PC-3 (cell line): ENCODE results near the gene SPACA4. TPM values are rescaled to one million over a fixed set of nuclear protein-coding genes. Genes with fewer than 3 reads are reported as not detected.

Experiments
- ATAC-seq: fragments of 200-7000 bp; cut with Tn5 transposase; 2 replicates; pipeline ENCODE4 v1.9.1; 2020; ENCODE audit warnings: mild to moderate bottlenecking, moderate library complexity
- BruUV-seq: library from RNA; stranded (reverse); fragments of 400-500 nt; replicated peaks from 2 replicates; lab custom pipeline; 2021; lab: Mats Ljungman, UMichigan
- CTCF ChIA-PET: fragments of 300-600 bp; sonication (Branson Sonifier 250); formaldehyde crosslinking; loops from one replicate; lab custom pipeline; 2022; ENCODE audit warnings: antibody characterized with exemption; lab: Charles Lee
- POLR2A ChIA-PET: fragments of 300-600 bp; sonication (Branson Sonifier 250); formaldehyde crosslinking; loops from one replicate; lab custom pipeline; 2022; ENCODE audit warnings: antibody characterized with exemption; ENCODE audit not compliant: unreplicated experiment; lab: Charles Lee
- DNase-seq: peaks from one replicate; pipeline ENCODE4 v3.0.0-alpha.2; 2015
- H2AFZ ChIP-seq: fragments of 300-600 bp; sonication (generic); 2 replicates; pipeline ENCODE4 v1.6.0; 2016; ENCODE audit warnings: antibody characterized with exemption, low read length
- H3F3A ChIP-seq: fragments of 300-600 bp; sonication (generic); one replicate; pipeline ENCODE4 v1.6.0; 2017; ENCODE audit warnings: antibody characterized with exemption, low read length, control low read depth, mild to moderate bottlenecking; ENCODE audit not compliant: unreplicated experiment
- H3K27ac ChIP-seq: fragments of 300-600 bp; sonication (generic); 2 replicates; pipeline ENCODE4 v1.5.1; 2016; ENCODE audit warnings: mild to moderate bottlenecking, low read length
- H3K27me3 ChIP-seq: fragments of 300-600 bp; sonication (generic); 2 replicates; pipeline ENCODE4 v1.6.1; 2016; ENCODE audit warnings: low read length, mixed read lengths
- H3K36me3 ChIP-seq: fragments of 300-600 bp; sonication (generic); 2 replicates; pipeline ENCODE4 v1.6.1; 2016; ENCODE audit warnings: low read depth, mixed run types, low read length, mixed read lengths
- H3K4me1 ChIP-seq: fragments of 300-600 bp; sonication (generic); 2 replicates; pipeline ENCODE4 v1.5.1; 2016; ENCODE audit warnings: low read length; ENCODE audit not compliant: insufficient read depth
- H3K4me2 ChIP-seq: fragments of 300-600 bp; sonication (generic); 2 replicates; pipeline ENCODE4 v1.6.0; 2016; ENCODE audit warnings: low read length
- H3K4me3 ChIP-seq: fragments of 300-600 bp; sonication (generic); 2 replicates; pipeline ENCODE4 v1.5.1; 2016; ENCODE audit warnings: mild to moderate bottlenecking, low read length, mixed read lengths
- H3K79me2 ChIP-seq: fragments of 300-600 bp; sonication (generic); 2 replicates; pipeline ENCODE4 v1.6.1; 2017; ENCODE audit warnings: low read length, mixed read lengths
- H3K9ac ChIP-seq: fragments of 300-600 bp; sonication (generic); 2 replicates; pipeline ENCODE4 v1.6.0; 2016; ENCODE audit warnings: mild to moderate bottlenecking, low read length
- H3K9me2 ChIP-seq: fragments of 300-600 bp; sonication (generic); replicated peaks from 2 replicates; pipeline ENCODE4 v1.6.1; 2016; ENCODE audit warnings: mixed run types, low read length, mixed read lengths
- H3K9me3 ChIP-seq: fragments of 300-600 bp; sonication (generic); 2 replicates; pipeline ENCODE4 v1.6.1; 2016; ENCODE audit warnings: low read length, mixed read lengths
- H4K20me1 ChIP-seq: fragments of 300-600 bp; sonication (generic); 2 replicates; pipeline ENCODE4 v1.6.1; 2016; ENCODE audit warnings: low read length, mixed read lengths
- EZH2 ChIP-seq: fragments of 300-600 bp; sonication (generic); IDR thresholded peaks from one replicate; pipeline ENCODE4 v1.6.1; 2017; ENCODE audit warnings: antibody characterized with exemption, mild to moderate bottlenecking, low read length; ENCODE audit not compliant: unreplicated experiment
- EZH2phosphoT487 ChIP-seq: fragments of 300-600 bp; sonication (generic); IDR thresholded peaks from 2 replicates; pipeline ENCODE4 v1.6.1; 2018; ENCODE audit warnings: mild to moderate bottlenecking, antibody characterized with exemption, low read length, borderline replicate concordance
- intact Hi-C: fragments of 100-400 bp; cut with micrococcal nuclease; formaldehyde crosslinking; loops from 2 replicates; pipeline ENCODE4 v1.9.0; 2023
- total RNA-seq: library from RNA; depleted of rRNA; stranded (reverse); fragments of >200 nt; gene quantifications from 2 replicates; pipeline ENCODE4 v1.2.3, GENCODE V29; 2014
- TF ChIP-seq, protein P1 (sequence below): fragments of 300-600 bp; sonication (generic); conservative IDR thresholded peaks from 2 replicates; pipeline ENCODE4 v1.5.1; 2017; ENCODE audit warnings: antibody characterized with exemption, low read depth, mild to moderate bottlenecking, low read length

SPACA4 gene
- total RNA-seq, 1 experiment from 2014 or later, result not detected

DNA sequence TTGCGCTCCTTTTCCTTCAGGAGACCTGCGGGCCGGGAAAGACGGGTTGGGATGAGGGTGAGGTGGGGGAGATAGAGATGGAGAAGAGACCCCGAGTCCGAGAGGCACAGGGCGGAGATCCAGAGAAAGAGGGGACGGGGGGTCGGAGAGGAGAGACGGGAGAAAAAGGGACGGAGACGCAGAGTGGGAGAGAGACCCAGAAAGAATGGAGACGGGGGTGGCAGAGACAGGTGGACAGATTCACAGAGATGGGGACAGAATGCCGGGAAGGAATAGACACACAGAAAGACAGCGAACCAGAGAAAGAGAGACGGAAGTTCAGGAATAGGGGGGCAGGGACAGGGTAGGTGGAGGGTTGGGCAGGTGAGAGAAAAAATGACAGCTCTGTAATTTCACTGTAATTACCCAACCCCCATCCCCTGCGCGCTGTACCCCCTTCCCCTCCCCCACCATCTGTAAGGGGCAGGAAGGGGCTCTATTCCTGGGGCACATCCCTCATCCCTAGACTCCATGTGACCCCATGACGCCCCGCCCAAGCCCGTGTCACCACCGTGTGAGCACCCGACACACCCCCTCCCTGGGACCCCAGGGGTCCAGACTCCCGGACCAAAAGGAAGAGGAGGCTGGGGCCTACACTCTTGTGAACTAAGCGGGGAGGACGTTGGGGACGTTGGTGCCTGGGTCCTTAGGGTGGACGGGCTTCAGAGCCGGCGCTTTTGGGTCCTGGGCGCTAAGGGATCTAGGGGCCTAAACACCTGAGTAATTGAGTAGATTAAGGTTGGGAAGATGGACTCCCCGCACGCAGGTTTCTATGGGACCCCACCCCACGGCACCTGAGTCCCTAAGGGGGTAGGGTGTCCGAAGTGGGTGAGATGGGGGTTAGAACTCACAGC, 29.7 kb downstream of the SPACA4 start:
- H4K20me1 ChIP-seq, result no peaks in the 10 kb centered on the region
- peaks cover 3% of the 10 kb centered on the region for H3F3A ChIP-seq
- H3K36me3 ChIP-seq, result no peaks in the 10 kb centered on the region
- H3K27ac ChIP-seq, result 0 out of 2 replicates have a peak overlapping the region, but pooled peaks have one; percentile 67
- CTCF ChIA-PET, result interaction anchor here (0.7 kb wide), 1 partner anchor 10 kb away, joined by 5 read pairs; the partner anchor contains the start of gene CA11
- no peak for TF ChIP-seq EZH2phosphoT487
- TF ChIP-seq, protein P1, sequence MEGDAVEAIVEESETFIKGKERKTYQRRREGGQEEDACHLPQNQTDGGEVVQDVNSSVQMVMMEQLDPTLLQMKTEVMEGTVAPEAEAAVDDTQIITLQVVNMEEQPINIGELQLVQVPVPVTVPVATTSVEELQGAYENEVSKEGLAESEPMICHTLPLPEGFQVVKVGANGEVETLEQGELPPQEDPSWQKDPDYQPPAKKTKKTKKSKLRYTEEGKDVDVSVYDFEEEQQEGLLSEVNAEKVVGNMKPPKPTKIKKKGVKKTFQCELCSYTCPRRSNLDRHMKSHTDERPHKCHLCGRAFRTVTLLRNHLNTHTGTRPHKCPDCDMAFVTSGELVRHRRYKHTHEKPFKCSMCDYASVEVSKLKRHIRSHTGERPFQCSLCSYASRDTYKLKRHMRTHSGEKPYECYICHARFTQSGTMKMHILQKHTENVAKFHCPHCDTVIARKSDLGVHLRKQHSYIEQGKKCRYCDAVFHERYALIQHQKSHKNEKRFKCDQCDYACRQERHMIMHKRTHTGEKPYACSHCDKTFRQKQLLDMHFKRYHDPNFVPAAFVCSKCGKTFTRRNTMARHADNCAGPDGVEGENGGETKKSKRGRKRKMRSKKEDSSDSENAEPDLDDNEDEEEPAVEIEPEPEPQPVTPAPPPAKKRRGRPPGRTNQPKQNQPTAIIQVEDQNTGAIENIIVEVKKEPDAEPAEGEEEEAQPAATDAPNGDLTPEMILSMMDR, result no peak
- TF ChIP-seq EZH2, result no peak
- POLR2A ChIA-PET, result interaction anchor here (0.6 kb wide), 1 partner anchor 94 kb away, joined by 4 read pairs; no protein-coding TSS in a partner anchor
- H3K9me2 ChIP-seq, result no peaks in the 10 kb centered on the region
- no peaks in the 10 kb centered on the region for H3K9me3 ChIP-seq
- H3K4me3 ChIP-seq, result peak overlapping the region; percentile 80
- peaks cover 24% of the 10 kb centered on the region for H3K4me1 ChIP-seq
- peak overlapping the region; percentile 94; the same call in 1 of the 2 replicates for H2AFZ ChIP-seq
- intact Hi-C loops, result no loop called here
- H3K9ac ChIP-seq, result peak overlapping the region; percentile 68
- no peak for ATAC-seq
- peak overlapping the region; percentile 96 for H3K4me2 ChIP-seq
- no peak for DNase-seq
- no TSS peak for BruUV-seq
- no peaks in the 10 kb centered on the region for H3K27me3 ChIP-seq
- no peaks in the 10 kb centered on the region for H3K79me2 ChIP-seq

DNA sequence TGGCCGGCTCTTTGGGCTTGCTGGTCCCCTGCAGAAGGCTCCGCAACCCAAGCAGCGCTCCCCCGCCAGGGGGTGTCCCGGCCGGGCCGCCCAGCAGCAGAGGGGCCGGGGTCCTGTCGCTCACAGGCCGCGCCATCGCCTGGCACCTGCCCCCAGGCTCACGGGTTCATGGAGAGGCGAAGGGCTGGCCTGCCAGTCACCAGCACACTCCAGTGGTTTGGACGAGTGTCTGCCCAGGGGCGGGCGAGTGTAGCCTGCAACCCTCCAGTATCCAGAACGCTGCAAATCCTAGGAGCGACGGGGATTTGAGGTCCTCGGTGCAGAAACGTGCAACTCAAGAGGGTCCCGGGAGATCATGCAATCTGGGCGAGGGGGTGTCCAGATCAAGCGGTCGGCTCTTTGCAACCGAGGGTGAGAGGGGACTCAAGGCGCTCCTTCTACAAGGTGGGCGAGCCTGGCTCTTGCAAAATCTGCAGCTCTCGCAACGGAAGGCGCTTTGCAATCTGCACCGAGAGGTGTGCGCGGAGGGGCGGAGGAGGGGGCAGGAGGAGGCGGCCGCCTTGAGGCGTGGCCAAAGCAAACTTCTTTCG, 30.4 kb downstream of the SPACA4 start, which contains the start of gene DBP:
TSS of gene DBP (minus strand) at position 521 of the 590 bp plus-strand sequence. CDS start at position 136, 385 bp downstream.
- no TSS peak for BruUV-seq
- peak within 1 kb of the TSS; percentile 80 for H3K4me3 ChIP-seq
- ATAC-seq, result peak; percentile 19
- H3K4me1 ChIP-seq, result peaks cover 24% of the 10 kb centered on the region
- H3K79me2 ChIP-seq, result no peaks in the 10 kb centered on the region
- peak; percentile 49 for DNase-seq
- peak within 1 kb of the TSS; percentile 67 for H3K9ac ChIP-seq
- H4K20me1 ChIP-seq, result no peaks in the 10 kb centered on the region
- intact Hi-C loops, result loop anchor here (1.0 kb wide), 1 partner anchor 18 kb away; the partner anchor contains the start of genes RPL18 and SPHK2
- no peaks in the 10 kb centered on the region for H3K27me3 ChIP-seq
- no peaks in the 10 kb centered on the region for H3K9me2 ChIP-seq
- peak within 1 kb of the TSS; percentile 94 for H2AFZ ChIP-seq
- peaks cover 3% of the 10 kb centered on the region for H3F3A ChIP-seq
- no peak for TF ChIP-seq EZH2phosphoT487
- ChIA-PET POLR2A (interaction anchor here (0.6 kb wide), 1 partner anchor 94 kb away, joined by 4 read pairs; no protein-coding TSS in a partner anchor), CTCF (interaction anchor here (0.7 kb wide), 1 partner anchor 9 kb away, joined by 5 read pairs; the partner anchor contains the start of gene CA11)
- no peaks in the 10 kb centered on the region for H3K9me3 ChIP-seq
- peak within 1 kb of the TSS; percentile 67 for H3K27ac ChIP-seq
- peak within 1 kb of the TSS; percentile 96 for H3K4me2 ChIP-seq
- no peaks in the 10 kb centered on the region for H3K36me3 ChIP-seq

DNA sequence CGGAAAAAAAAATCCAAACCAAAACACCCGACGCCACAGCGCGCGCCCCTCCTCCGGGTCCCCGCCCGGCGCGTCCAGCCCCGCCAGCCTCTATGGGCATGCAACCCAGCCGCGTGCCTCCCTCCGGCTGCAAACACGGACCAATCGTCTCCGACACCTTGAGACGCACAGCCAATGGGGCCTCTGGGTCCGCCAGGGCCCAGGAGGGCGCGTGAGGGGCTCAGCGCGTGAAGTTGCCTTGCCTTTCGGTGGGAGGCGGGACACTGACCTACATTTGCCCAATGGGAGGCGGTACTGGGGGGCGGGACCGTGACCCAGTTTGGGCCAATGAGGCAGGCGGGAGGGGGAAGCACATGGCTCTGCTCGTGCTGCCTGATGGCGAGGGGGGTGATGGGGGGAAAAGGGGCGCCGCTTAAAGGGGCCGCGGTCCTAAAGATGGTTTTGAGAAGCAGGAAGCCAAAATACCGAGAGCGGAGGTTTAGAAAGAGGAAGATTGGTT, 31.0 kb downstream of the SPACA4 start:
- ChIA-PET CTCF (interaction anchor here (0.7 kb wide), 2 partner anchors 8 to 52 kb away, joined by 3 to 5 read pairs; partner anchors contain the start of gene CA11), POLR2A (interaction anchor here (0.6 kb wide), 1 partner anchor 150 kb away, joined by 20 read pairs; no protein-coding TSS in a partner anchor)
- H3K27ac ChIP-seq, result peak overlapping the region; percentile 67
- BruUV-seq, result no TSS peak
- ATAC-seq (peak; percentile 71), DNase-seq (peak; percentile 96)
- peak overlapping the region; percentile 94 for H2AFZ ChIP-seq
- TF ChIP-seq, protein P1, result no peak
- TF ChIP-seq EZH2, result no peak
- TF ChIP-seq EZH2phosphoT487, result no peak
- intact Hi-C loops, result loop anchor here (1.0 kb wide), 1 partner anchor 18 kb away; the partner anchor contains the start of genes RPL18 and SPHK2
- H3K4me2 ChIP-seq, result peak overlapping the region; percentile 96
- H3K9me2 ChIP-seq, result no peaks in the 10 kb centered on the region
- H3K79me2 ChIP-seq, result no peaks in the 10 kb centered on the region
- H3K4me1 ChIP-seq, result peaks cover 24% of the 10 kb centered on the region
- H4K20me1 ChIP-seq, result no peaks in the 10 kb centered on the region
- H3K4me3 ChIP-seq, result peak overlapping the region; percentile 80
- H3K36me3 ChIP-seq, result no peaks in the 10 kb centered on the region
- peak overlapping the region; percentile 67 for H3K9ac ChIP-seq
- peaks cover 3% of the 10 kb centered on the region for H3F3A ChIP-seq
- no peaks in the 10 kb centered on the region for H3K9me3 ChIP-seq
- H3K27me3 ChIP-seq, result no peaks in the 10 kb centered on the region
